Activated T-cell treated with anti-CD3 and anti-CD28 coated beads for 48 hours (primary cell): ENCODE data around the gene RAB40B.
"Not testable (repeated sequence)": the region's sequence is repeated elsewhere in the genome, so short reads cannot be mapped to it uniquely, and the experiment has no call there.

Experiments used
- DNase-seq: peaks from one replicate; pipeline ENCODE4 v3.0.0-alpha.2; 2020; ENCODE audit warnings: low read depth

Gene RAB40B

DNA sequence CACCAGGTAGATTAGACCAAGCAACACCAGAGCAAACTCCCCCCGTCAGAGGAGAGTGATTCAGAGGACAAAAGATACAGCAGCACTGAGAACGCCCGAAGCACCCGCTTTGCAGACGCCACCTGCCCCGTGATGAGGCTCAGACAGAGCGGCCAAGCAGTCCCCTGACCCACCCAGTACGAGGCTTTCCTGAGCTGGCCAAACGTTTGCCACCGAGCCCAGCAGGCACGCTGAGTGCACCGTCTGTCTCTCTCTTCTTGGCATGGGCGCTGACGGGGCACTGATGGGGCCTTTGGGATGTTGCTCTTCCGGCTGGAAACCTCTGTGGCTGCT is 30.9 kb downstream of the RAB40B start:
- no peak for DNase-seq

DNA sequence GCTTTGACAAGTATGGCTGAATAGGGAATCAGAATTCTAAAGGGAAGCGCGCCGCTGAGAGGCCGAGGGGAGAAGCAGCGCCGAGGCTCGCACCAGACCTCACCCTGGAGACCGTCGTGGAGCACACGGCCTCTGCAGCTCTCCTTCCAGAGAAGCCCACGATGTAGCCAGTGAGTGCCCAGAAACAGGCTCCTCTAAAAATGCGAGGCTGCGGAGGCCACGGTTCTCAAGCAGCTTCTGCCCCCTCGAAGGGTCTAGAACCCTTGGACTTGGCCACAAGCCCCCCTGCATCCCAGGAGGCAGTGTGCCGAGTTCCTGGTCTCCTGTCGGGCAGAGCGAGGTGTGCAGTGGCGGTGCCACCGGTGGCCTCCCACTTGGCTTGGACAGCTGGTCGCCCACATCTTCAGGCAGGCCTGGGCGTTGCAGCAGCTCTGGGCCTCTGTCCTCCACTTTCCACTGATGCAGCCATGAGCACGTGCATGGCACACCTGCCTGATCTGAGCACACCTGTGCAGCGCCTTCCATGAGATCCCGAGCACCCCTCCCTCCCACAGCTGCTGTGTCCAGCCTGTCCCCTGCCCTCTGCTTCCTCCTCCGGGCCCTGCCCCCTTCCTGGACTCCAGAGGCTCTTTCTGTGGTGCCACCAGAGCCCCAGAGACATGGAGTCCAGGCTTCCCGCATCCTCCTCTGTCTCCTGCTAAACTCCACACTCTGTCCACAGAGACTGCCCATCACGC is 31.4 kb downstream of the RAB40B start:
- DNase-seq, result no peak

DNA sequence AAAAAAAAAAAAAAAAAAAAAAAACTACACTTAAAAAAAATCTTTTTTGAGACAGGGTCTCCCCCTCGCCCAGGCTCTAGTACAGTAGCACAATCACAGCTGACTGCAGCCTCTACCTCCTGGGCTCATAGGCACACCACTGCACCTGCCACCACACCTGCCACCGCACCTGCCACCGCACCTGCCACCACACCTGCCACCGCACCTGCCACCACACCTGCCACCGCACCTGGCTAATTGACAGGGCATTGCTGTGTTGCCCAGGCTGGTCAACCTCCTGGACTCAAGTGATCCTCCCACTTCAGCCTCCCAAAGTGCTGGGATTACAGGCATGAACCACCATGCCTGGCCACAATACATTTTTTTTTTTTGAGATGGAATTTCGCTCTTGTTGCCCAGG is 32.6 kb downstream of the RAB40B start:
- DNase-seq, result no peak

DNA sequence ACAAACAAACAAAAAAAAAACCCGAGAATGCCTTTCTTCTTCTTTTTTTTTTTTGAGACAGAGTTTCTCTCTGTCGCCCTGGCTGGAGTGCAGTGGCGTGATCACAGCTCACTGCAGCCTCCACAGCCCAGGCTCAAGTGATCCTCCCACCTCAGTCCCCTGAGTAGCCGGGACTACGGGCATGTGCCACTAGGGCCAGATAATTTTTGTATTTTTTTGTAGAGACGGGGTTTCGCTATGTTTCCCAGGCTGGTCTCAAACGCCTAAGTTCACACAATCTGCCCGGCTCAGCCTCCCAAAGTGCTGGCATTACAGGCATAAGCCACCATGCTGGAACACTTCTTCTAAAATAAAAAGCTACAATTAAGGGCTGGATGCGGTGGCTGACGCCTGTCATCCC is 33.3 kb downstream of the RAB40B start:
- DNase-seq, result no peak

DNA sequence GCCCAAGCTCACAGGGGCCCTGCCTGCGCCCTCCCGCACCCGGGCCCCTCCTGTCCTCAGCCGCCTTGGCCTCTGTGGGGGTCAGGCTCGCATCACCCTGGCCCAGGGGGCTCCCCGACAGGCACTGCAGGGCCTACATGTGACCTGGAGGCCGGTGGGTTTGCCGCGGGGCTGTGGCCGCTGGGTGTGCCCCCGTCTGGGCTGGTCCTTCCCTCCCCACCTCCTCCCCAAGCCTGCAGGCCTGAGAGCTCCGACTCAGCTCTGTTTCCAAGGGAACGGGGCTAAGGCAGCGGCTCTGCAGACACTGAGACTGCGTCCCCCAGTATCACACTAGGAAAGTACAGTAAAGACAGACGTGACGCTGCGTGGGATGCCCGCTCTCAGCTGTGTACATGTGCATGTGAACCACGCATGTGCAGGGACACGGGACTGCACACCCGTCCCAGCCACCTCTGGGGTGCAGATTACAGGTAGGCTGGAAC is 33.8 kb downstream of the RAB40B start:
- DNase-seq, result no peak

DNA sequence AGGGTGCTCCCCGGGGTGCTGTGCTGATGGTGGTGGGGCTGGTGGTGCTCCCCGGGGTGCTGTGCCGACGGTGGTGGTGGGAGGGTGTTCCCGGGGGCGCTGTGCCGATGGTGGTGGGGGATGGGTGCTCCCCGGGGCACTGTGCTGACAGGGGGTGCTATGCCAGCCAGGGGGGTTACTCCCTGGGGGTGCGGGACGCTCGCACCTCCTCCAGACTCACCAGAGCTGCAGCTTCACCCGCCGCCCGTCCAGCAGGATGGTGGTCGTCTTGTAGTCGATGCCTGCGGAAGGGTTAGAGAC is 34.3 kb downstream of the RAB40B start:
- DNase-seq, result no peak

DNA sequence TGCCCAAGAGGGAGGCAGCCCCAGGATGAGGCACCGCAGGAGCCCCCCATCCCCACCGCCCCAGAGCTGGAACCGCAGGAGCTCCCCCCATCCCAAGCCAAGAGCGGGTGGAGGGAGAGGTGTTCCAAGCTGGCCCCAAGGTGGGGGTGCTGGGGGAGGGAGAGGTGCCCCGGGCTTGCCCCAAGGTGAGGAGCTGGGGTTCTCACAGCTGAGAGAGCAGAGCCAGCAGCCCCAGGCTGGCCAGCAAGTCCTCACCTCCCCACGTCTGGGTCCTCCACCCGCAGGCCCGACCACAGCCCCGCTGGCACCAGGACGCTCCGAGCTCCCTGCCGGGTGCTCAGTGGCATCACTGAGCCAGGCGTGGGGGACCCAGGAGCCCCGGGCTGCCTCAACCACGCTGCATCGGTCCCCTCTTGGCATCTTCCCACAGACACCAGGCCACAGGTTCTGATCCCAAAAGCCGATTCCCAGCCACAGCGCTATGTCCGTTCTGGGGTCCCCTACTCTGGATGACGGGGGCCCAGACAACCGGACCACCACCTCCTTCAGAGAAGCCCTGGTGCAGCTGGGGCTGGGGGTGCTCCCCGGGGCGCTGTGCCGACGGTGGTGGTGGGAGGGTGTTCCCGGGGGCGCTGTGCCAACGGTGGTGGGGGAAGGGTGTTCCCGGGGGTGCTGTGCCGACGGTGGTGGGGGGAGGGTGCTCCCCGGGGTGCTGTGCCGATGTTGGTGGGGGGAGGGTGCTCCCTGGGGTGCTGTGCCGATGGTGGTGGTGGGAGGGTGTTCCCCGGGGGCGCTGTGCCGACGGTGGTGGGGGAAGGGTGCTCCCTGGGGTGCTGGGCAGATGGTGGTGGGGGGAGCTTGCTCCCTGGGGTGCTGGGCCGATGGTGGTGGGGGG is 34.9 kb downstream of the RAB40B start:
- DNase-seq, result no peak

DNA sequence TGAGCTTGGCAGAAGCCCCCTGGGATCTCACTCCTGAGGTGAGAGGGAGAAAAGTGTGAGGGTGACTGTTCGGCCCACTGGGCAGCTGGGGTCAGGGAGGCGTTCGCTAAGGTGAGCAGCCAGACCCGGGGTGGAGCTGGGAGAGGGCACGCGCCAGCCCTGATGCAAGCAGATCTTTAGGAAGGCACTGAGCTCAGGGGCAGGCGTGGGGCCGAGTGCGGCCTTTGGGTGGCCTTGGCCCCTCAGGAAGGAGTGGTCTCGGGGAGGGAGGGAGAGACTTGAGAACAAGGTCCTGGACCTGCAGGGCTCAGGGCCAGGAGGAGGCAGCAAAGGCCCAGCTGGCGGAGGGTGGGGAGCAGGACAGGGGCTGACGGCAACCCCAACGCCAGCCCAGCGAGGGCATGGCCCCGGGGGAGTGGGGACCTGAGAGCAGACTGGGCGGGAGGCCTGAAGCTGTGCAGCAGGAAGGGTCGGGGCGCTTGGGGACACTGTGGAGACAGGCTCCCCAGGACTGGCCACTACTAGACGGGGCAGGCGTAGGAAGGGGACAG is 35.7 kb downstream of the RAB40B start:
- no peak for DNase-seq

DNA sequence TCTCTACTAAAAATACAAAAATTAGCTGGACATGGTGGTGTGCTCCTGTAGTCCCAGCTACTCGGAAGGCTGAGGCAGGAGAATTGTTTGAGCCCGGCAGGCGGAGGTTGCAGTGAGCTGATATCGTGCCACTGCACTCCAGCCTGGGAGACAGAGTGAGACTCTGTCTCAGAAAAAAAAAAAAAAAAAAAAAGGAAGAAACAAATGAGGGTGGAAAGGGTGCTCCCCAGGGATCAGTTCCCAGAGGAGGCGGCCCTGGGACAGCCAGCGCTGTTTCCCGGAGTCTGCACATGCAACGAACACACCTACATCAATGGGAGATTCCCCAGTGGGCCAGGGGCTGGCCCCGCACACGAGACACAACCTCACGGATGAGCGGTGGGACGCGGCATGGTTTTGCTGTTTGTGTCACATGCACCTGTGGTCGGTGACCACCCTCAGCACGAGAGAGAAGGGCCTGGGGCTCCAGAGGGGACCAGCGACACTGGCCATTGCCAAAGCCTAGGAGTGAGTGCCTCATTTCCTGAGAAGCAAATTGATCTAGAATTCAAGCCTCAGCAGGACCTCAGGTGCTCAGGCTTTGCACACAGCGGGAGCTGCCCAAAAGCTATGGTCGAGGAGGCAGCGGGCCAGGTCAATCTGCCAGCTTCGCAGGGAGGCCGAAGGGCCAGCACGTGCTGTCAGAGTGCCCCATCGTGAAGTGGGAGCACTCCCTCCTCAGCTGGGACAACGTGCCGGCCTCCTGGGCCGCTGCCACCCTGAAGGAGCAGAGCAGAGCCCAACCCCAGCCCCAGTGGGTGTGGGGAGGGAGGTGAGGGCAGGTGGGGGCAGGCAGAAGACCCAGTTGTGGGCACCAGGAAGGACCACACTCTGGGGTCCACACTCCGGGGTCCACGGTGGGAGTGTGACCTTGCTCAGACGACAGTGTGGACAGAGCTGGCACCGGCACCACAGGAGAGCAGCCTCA is 36.5 kb downstream of the RAB40B start:
- DNase-seq, result no peak

DNA sequence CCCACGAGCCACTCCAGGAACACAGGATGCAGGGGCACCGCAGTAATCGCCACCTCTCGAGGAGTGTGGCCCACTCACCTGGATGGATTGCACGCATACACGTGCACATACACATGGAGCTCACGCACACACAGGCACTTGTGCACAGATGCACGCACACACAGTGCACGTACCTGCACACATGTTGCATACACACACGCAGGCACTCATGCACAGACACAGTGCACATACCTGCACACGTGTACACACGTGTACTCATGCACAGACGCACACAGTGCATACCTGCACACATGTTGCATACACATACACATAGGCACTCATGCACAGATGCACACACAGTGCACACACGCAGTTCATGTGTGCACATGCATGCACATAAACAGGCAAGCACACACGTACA is 38.6 kb downstream of the RAB40B start:
- DNase-seq, result no peak

DNA sequence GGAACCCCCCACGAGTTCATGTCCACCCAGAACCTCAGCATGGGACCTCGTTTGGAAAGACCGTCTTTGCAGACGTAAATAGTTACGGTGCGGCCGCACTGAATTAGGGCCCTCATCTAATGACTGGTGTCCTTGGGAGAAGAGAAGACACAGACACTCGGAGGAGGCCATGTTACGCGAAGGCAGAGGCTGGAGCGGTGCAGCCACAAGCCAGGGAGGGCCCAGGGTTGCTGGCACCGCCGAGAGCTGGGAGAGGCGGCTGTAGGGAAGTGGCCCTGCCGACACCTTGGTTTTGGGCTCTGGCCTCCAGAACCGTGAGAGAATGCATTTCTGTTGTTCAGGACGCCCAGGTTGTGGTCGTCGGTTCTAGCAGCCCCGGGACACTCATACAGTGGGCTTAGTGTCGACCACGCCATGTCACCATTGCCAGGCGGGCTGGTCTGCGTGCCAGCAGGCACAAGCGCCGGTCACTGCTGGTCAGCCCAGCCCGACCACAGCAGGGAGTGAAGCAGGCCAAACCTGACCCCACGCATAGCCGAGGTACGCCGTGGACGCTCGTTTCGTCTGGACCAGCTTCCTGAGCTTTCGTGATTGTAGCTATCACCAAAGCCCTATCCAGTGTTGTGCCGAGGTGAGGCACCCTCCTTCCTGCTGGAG is 39.6 kb downstream of the RAB40B start:
- no peak for DNase-seq

DNA sequence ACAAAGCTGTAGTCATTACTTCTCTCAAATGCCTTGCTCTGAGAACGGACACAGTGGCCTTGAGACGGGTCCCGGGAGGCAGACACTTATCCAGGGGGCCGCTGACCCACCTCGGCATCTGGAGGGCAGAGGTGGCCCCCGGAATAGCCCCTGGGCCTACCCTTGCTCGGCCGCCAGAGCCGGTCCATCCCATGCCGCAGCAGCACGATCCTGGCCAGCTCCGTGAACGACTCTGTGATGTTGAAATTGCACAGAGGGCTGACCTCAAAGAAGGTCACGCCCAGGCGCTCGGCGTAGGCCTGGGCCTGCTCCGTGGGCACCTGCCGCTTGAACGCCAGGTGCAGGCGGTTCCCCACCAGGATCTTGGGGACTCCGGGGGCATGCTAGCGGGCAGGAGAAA is 40.2 kb downstream of the RAB40B start:
- no peak for DNase-seq

DNA sequence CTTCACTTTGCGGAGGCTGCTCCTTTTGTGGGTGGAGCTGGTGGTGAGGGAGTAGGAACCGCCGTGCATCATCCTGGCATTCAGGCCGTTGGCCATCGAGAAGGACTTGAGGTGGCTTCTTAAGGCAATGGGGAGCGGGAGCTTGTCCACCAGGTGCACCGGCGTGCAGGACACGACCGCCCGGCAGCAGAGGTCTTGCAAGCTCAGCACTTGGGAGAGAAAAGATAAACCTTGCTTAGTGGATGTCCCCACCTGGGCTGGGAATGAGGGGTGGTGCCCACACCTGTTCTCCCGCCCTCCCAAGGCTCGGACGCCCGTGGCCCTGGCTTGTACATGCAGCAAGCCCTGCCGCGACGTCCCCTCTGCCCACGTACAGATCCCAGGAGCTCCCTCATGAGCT is 40.6 kb downstream of the RAB40B start:
- DNase-seq, result no peak

DNA sequence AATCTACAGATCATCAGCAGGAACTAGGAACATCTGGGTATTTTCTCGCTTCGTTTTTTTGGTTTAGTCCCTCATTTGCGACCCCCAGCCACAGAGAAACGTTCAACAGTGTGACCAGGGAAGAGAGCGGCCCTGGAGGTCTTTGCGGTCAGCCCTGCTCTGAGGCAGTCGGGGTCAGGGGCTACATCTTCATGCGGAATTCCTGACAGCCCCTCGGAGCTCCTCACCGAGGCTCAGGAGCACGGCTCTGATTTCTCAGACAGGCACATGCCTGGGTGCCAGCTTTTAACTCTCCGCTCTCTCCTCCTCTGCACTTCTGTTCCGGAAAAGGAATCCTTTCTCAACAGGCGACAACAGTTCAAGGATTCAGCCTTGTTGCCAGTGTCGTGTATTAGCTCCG is 42.2 kb downstream of the RAB40B start:
- DNase-seq, result no peak

DNA sequence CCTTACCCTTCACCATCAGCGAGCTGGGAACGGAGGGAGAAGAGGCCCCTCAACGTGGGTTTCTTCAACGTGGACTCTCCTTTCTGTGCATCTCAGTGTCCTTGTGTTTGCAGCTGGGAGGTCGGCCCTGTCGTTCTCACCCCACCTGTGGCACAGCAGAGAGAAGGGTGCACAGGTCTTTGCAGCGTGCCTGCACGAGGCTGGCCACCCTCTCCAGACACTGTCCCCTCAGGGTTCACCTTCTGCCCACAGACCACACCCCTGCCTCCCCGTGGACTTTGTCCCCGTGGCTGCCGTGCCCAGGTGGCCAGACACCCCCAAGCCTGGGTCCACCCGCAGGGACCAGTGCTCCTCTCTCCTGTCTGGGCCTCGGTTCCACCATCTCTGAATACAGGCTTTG is 43.0 kb downstream of the RAB40B start:
- no peak for DNase-seq

DNA sequence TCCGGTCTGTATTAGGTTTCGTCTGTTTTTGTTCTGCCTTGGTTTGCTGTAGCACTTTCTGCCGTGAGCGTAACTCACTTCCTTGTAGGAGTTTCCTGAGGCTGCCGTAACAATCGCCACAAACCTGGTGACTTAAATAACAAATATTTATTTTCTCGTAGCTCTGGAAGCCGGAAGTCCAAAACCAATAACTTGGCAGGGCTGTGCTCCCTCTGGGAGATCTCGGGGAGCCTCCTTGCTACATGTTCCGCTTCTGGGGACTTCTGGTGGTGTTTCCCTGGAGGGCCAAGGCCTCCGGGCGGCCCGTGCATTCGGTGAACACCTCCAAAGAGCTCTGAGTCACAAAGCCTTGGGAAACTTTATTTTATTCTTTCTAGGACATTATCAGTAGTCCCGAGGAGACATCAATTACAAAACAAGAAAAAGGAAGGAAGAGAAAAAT is 43.4 kb downstream of the RAB40B start:
- DNase-seq, result no peak

DNA sequence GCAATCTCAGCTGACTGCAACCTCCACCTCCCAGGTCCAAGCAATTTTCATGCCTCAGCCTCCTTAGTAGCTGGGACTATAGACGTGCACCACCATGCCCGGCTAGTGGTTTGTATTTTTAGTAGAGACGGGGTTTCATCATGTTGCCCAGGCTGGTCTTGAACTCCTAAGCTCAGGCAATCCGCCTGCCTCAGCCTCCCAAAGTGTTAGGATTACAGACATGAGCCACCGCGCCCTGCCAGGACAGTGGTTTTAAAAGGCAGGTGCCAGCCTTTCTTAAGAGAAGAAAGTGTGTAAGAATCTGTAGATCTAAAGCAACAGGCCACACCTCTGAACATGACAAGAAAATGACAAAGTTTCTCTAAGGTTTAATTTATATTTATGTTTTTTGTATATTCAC is 43.9 kb downstream of the RAB40B start:
- DNase-seq, result not testable (repeated sequence)

DNA sequence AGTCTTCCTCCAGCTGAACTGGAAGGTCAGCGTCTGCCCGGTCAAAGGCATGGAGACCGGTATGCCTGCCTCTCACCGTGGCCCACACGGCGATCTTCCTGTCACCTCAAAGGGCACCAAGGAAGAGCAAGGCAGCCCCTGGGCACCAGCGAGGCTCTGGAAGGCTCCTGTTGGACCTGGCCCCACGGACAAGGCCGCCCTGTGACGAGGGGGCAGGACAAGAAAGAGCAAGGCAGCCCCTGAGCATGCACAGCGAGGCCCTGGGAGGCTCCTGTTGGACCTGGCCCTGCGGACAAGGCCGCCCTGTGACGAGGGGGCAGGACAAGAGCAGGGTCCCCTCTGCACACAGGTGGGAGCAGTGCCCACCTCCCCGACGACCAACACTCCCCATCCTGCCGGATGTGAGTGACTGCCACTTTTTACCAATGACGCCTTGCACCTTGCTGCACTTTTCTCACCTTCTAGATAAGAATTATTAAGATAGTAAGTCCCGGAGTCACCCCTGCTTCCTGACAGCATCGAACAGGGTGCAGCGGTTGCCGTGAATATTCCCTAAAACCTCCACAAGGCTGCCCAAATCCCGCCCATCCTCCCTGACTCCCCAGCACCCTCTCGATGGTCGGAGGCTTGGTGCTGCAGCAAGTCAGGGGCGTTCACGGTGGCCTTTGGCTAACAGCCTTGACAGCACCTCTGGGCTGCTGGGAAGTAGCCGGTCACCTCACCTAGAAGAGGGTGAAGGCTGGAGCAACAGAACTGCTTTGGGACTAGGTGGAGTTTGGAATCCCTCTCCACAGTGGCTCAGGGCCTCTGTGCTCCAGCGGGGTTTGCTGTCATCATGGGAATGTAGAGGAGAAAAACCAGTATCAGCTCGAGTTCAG is 44.6 kb downstream of the RAB40B start:
- no peak for DNase-seq

DNA sequence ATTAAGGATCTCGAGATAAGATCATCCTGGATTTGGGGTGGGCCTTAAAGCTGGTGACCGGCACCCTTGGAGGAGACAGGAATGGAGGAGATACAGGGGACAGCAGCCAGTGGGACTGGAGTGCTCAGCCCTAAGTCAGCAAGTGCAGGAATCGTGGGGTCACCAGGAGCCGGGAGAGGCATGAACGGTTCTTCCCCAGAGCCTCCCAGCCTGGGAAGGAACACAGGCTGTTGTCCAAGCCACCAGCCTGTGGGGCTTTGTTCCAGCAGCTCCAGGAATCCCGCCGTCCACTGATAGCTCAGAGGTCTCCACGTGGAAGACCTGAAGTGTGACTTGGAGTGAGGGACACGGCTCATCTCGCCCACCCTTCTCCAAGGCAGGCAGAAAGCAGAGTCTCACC is 47.8 kb downstream of the RAB40B start:
- DNase-seq, result no peak

DNA sequence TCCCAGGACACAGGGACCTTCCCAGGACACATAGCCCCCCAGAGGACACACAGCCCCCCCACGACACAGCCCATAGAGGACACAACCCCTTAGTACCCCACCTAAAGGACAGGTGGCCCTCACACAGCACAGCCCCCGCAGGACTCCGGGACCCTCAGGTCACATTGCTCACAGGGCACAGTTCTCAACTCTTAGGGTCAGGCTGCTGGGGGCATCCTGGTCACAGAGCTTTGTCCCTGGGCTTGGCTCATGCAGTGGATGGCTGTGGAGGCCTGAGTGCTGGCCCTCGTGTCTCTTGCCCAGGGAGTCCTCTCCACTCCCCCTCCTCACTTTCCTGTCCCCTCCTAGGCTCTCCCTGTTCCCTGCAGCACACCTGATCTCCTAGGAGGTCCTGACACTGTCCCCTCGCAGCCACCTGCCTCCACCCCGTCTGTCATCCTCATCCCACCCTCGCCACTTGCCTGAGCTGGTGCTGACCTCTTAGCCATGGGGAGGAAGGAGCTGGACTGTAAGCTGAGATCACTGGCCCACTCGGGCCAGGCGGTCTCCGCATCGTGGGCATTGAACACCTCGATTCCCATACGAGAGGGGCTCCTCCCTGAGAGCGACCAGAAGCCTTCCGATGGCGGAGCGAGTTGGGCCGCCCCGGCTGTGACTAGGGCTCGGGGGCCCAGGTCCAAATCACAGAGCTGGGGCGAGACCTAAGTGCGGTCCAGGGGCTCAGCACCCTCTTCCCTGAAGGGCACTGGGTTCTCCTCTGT is 48.8 kb downstream of the RAB40B start:
- no peak for DNase-seq
